KMS-11 (cell line): ENCODE measurements around the gene GRM1.

Source experiments
- H2AFZ ChIP-seq: fragments of 200-600 bp; sonication (generic); 2 replicates; pipeline ENCODE4 v1.6.1; 2016; ENCODE audit warnings: antibody characterized with exemption, mixed run types, low read depth
- H3K27ac ChIP-seq: fragments of 200-600 bp; sonication (generic); 2 replicates; pipeline ENCODE4 v1.6.1; 2016; ENCODE audit warnings: mild to moderate bottlenecking, mixed run types
- H3K27me3 ChIP-seq: fragments of 200-600 bp; sonication (generic); 2 replicates; pipeline ENCODE4 v1.6.1; 2017; ENCODE audit warnings: mild to moderate bottlenecking, low read depth, mixed run types, moderate library complexity; ENCODE audit not compliant: insufficient read depth
- H3K36me3 ChIP-seq: fragments of 200-600 bp; sonication (generic); 2 replicates; pipeline ENCODE4 v1.6.1; 2017; ENCODE audit warnings: mild to moderate bottlenecking, mixed run types; ENCODE audit not compliant: insufficient read depth
- H3K4me1 ChIP-seq: fragments of 200-600 bp; sonication (generic); 2 replicates; pipeline ENCODE4 v1.6.1; 2016; ENCODE audit warnings: mild to moderate bottlenecking, low read depth, mixed run types; ENCODE audit not compliant: poor library complexity, severe bottlenecking
- H3K4me2 ChIP-seq: fragments of 200-600 bp; sonication (generic); 2 replicates; pipeline ENCODE4 v1.7.0; 2016; ENCODE audit warnings: mild to moderate bottlenecking, mixed run types
- H3K4me3 ChIP-seq: fragments of 200-600 bp; sonication (generic); IDR thresholded peaks from 2 replicates; pipeline ENCODE4 v1.6.1; 2017; ENCODE audit warnings: low read depth, low read length, mixed read lengths; ENCODE audit not compliant: insufficient read depth
- H3K79me2 ChIP-seq: fragments of 200-600 bp; sonication (generic); 2 replicates; pipeline ENCODE4 v1.6.1; 2016; ENCODE audit warnings: low read depth, mixed run types; ENCODE audit not compliant: insufficient read depth
- H3K9ac ChIP-seq: fragments of 200-600 bp; sonication (generic); 2 replicates; pipeline ENCODE4 v1.6.1; 2016; ENCODE audit warnings: mild to moderate bottlenecking, mixed run types
- H4K20me1 ChIP-seq: fragments of 200-600 bp; sonication (generic); 2 replicates; pipeline ENCODE4 v1.6.1; 2016; ENCODE audit warnings: mild to moderate bottlenecking, mixed run types; ENCODE audit not compliant: insufficient read depth
- CTCF ChIP-seq: fragments of 200-600 bp; sonication (generic); conservative IDR thresholded peaks from 2 replicates; pipeline ENCODE4 v1.6.1; 2017; ENCODE audit warnings: low read depth, mild to moderate bottlenecking, antibody characterized with exemption, low read length, moderate library complexity, mixed read lengths

The GRM1 gene

GRCh38 chr6:146161664-146162063 is 132.8 kb downstream of the GRM1 start:
- H4K20me1 ChIP-seq, result no peaks in the 10 kb centered on the region
- H3K27ac ChIP-seq, result no peak overlapping the region
- H3K36me3 ChIP-seq, result no peaks in the 10 kb centered on the region
- no peak overlapping the region for H3K4me3 ChIP-seq
- no peaks in the 10 kb centered on the region for H3K27me3 ChIP-seq
- no peak overlapping the region for H3K9ac ChIP-seq
- no peaks in the 10 kb centered on the region for H3K79me2 ChIP-seq
- H2AFZ ChIP-seq, result no peak overlapping the region
- no peaks in the 10 kb centered on the region for H3K4me1 ChIP-seq
- TF ChIP-seq CTCF, result no peak
- H3K4me2 ChIP-seq, result no peak overlapping the region

- Histone ChIP-seq H3K27me3 (no peaks in the 10 kb centered on the region), H2AFZ (no peak overlapping the region), H3K79me2 (no peaks in the 10 kb centered on the region), H4K20me1 (no peaks in the 10 kb centered on the region), H3K4me2 (no peak overlapping the region), H3K9ac (no peak overlapping the region), H3K4me3 (no peak overlapping the region), H3K36me3 (no peaks in the 10 kb centered on the region), H3K27ac (no peak overlapping the region), H3K4me1 (no peaks in the 10 kb centered on the region)
- TF ChIP-seq CTCF, result no peak
Observed at GRCh38 chr6:146169872-146170271, 141.0 kb downstream of the GRM1 start.

- Histone ChIP-seq H3K27ac (no peak overlapping the region), H3K4me3 (no peak overlapping the region), H3K27me3 (no peaks in the 10 kb centered on the region), H3K4me2 (no peak overlapping the region), H2AFZ (no peak overlapping the region), H3K4me1 (no peaks in the 10 kb centered on the region), H3K9ac (no peak overlapping the region), H4K20me1 (no peaks in the 10 kb centered on the region), H3K36me3 (no peaks in the 10 kb centered on the region), H3K79me2 (no peaks in the 10 kb centered on the region)
- no peak for TF ChIP-seq CTCF
Observed at GRCh38 chr6:146177785-146178184, 148.9 kb downstream of the GRM1 start.

- no peak for TF ChIP-seq CTCF
- no peaks in the 10 kb centered on the region for H3K79me2 ChIP-seq
- H3K9ac ChIP-seq, result no peak overlapping the region
- H3K4me3 ChIP-seq, result no peak overlapping the region
- no peaks in the 10 kb centered on the region for H4K20me1 ChIP-seq
- no peak overlapping the region for H3K4me2 ChIP-seq
- no peak overlapping the region for H3K27ac ChIP-seq
- H2AFZ ChIP-seq, result no peak overlapping the region
- no peaks in the 10 kb centered on the region for H3K4me1 ChIP-seq
- H3K36me3 ChIP-seq, result no peaks in the 10 kb centered on the region
- H3K27me3 ChIP-seq, result no peaks in the 10 kb centered on the region
Observed at GRCh38 chr6:146183831-146184230, 155.0 kb downstream of the GRM1 start.

GRCh38 chr6:146184701-146185100 is 155.8 kb downstream of the GRM1 start:
- H3K79me2 ChIP-seq, result no peaks in the 10 kb centered on the region
- no peak for TF ChIP-seq CTCF
- H3K9ac ChIP-seq, result no peak overlapping the region

More at GRCh38 chr6:146184701-146185100, 155.8 kb downstream of the GRM1 start:
- H3K4me1 ChIP-seq, result no peaks in the 10 kb centered on the region
- H3K4me2 ChIP-seq, result no peak overlapping the region
- no peaks in the 10 kb centered on the region for H3K27me3 ChIP-seq
- no peaks in the 10 kb centered on the region for H3K36me3 ChIP-seq
- H3K27ac ChIP-seq, result no peak overlapping the region
- no peak overlapping the region for H2AFZ ChIP-seq
- H3K4me3 ChIP-seq, result no peak overlapping the region
- H4K20me1 ChIP-seq, result no peaks in the 10 kb centered on the region
